NCI-H748 treated with DMSO at 0.1 percent for 48 hours (cell line): Measurements from ENCODE around the gene PSMG3.

Source experiments
- DNase-seq: peaks from one replicate; lab custom pipeline; 2025; lab: John Stamatoyannopoulos, UW

The PSMG3 gene

GRCh38 chr7:1579481-1580421 lies 9.9 kb upstream of the PSMG3 start:
- DNase-seq = peak; percentile 36

GRCh38 chr7:1578513-1578912 lies 8.7 kb upstream of the PSMG3 start:
- DNase-seq = no peak

GRCh38 chr7:1576521-1577253 lies 6.9 kb upstream of the PSMG3 start:
- no peak for DNase-seq

- DNase-seq = no peak
Observed at GRCh38 chr7:1575809-1576208, 6.0 kb upstream of the PSMG3 start.

GRCh38 chr7:1572111-1572822 lies 2.4 kb upstream of the PSMG3 start:
- no peak for DNase-seq

GRCh38 chr7:1569440-1569832 lies 396 bp downstream of the PSMG3 start:
- DNase-seq = no peak

GRCh38 chr7:1569016-1569415 lies 816 bp downstream of the PSMG3 start:
- DNase-seq = no peak

GRCh38 chr7:1567896-1568510 lies 1.8 kb downstream of the PSMG3 start:
- DNase-seq = no peak

GRCh38 chr7:1567049-1567771 lies 2.6 kb downstream of the PSMG3 start:
- DNase-seq = no peak

- no peak for DNase-seq
Observed at GRCh38 chr7:1566687-1567048, 3.2 kb downstream of the PSMG3 start.

- no peak for DNase-seq
Observed at GRCh38 chr7:1564603-1565022, 5.2 kb downstream of the PSMG3 start.

GRCh38 chr7:1563981-1564602 lies 5.7 kb downstream of the PSMG3 start:
- no peak for DNase-seq

- DNase-seq = no peak
Observed at GRCh38 chr7:1562597-1563051, 7.2 kb downstream of the PSMG3 start.

- no peak for DNase-seq
Observed at GRCh38 chr7:1562116-1562515, 7.7 kb downstream of the PSMG3 start.

GRCh38 chr7:1561036-1561940 lies 8.5 kb downstream of the PSMG3 start:
- DNase-seq = no peak

- DNase-seq = no peak
Observed at GRCh38 chr7:1560620-1561031, 9.2 kb downstream of the PSMG3 start.

GRCh38 chr7:1559626-1560590 lies 9.9 kb downstream of the PSMG3 start:
- no peak for DNase-seq

- DNase-seq = no peak
Observed at GRCh38 chr7:1558841-1559625, 10.8 kb downstream of the PSMG3 start.
